ENCODE measurements around the gene GM2A.

The GM2A gene

GRCh38 chr5:151318850-151319732 lies 66.1 kb downstream of the GM2A start:
- peak; percentile 74 for ATAC-seq
- TF ChIP-seq PATZ1 (CRISPR knock-in tag; IDR thresholded peaks at IDR 0.05; ENCODE audit: borderline replicate concordance) (no peak), CREB5 (CRISPR knock-in tag; IDR thresholded peaks at IDR 0.05; ENCODE audit: low read depth) (no peak), BACH2 (CRISPR knock-in tag; IDR thresholded peaks at IDR 0.05; ENCODE audit: borderline replicate concordance) (no peak), TSHZ2 (CRISPR knock-in tag; IDR thresholded peaks at IDR 0.05) (no peak), ZNF8 (CRISPR knock-in tag; IDR thresholded peaks at IDR 0.05) (no peak), PPARA (CRISPR knock-in tag; IDR thresholded peaks at IDR 0.05; ENCODE audit: borderline replicate concordance) (no peak), ZNF565 (CRISPR knock-in tag; conservative IDR thresholded peaks at IDR 0.05; ENCODE audit: low read depth) (no peak), ISL1 (CRISPR knock-in tag; IDR thresholded peaks at IDR 0.05) (no peak), ZFP3 (CRISPR knock-in tag; IDR thresholded peaks at IDR 0.05) (no peak), OSR1 (CRISPR knock-in tag; IDR thresholded peaks at IDR 0.05) (no peak), POU6F1 (CRISPR knock-in tag; IDR thresholded peaks at IDR 0.05; ENCODE audit: borderline replicate concordance, low read depth) (no peak), ARNTL (CRISPR knock-in tag; IDR thresholded peaks at IDR 0.05; ENCODE audit: borderline replicate concordance, low read depth) (no peak), RARB (CRISPR knock-in tag; IDR thresholded peaks at IDR 0.05) (no peak), TOX (CRISPR knock-in tag; IDR thresholded peaks at IDR 0.05; ENCODE audit: borderline replicate concordance) (no peak), CSRNP3 (CRISPR knock-in tag; IDR thresholded peaks at IDR 0.05) (no peak), ZC3H10 (CRISPR knock-in tag; IDR thresholded peaks at IDR 0.05) (no peak), ZFP30 (CRISPR knock-in tag; IDR thresholded peaks at IDR 0.05) (no peak), GLIS3 (CRISPR knock-in tag; IDR thresholded peaks at IDR 0.05) (no peak), ZNF70 (CRISPR knock-in tag; IDR thresholded peaks at IDR 0.05) (no peak)
